Mesothelial cell of epicardium (in vitro differentiated cells): Measurements from ENCODE around the gene NUFIP1. TPM values are rescaled to one million over a fixed set of nuclear protein-coding genes. Genes with fewer than 3 reads are reported as not detected.

ENCODE experiments used
- DNase-seq, 2 experiments: peaks; one replicate each; pipeline ENCODE4 v3.0.0; 2021; ENCODE audit warnings: low spot score in 2 of 2; ENCODE audit not compliant: unreplicated experiment in 2 of 2
- H3K27ac Mint-ChIP-seq: 2 replicates; pipeline ENCODE4 v1.8.0; 2021; ENCODE audit warnings: mixed read lengths
- H3K27me3 Mint-ChIP-seq: 2 replicates; pipeline ENCODE4 v1.8.0; 2021; ENCODE audit warnings: low read depth, mixed read lengths
- H3K36me3 Mint-ChIP-seq: 2 replicates; pipeline ENCODE4 v1.8.0; 2021; ENCODE audit warnings: mixed read lengths
- H3K4me1 Mint-ChIP-seq: 2 replicates; pipeline ENCODE4 v1.8.0; 2021; ENCODE audit warnings: mixed read lengths
- H3K4me3 Mint-ChIP-seq: 2 replicates; pipeline ENCODE4 v1.8.0; 2021; ENCODE audit warnings: mild to moderate bottlenecking, moderate library complexity, mixed read lengths
- H3K9me3 Mint-ChIP-seq: 2 replicates; pipeline ENCODE4 v1.8.0; 2021; ENCODE audit warnings: mixed read lengths
- CTCF ChIP-seq: fragments of 200-600 bp; sonication (generic); IDR thresholded peaks from one replicate; pipeline ENCODE4 v1.5.0; 2021; ENCODE audit warnings: antibody characterized with exemption; ENCODE audit not compliant: unreplicated experiment
- total RNA-seq: library from RNA; stranded (reverse); gene quantifications from 3 replicates; pipeline ENCODE4 v1.2.1, GENCODE V29; 2021

NUFIP1 gene
- total RNA-seq, 1 donor from 2014 or later = 9.9 TPM

- TF ChIP-seq CTCF = no peak
- H3K4me1 Mint-ChIP-seq = peaks cover 8% of the 10 kb centered on the region
- no peak for DNase-seq
- H3K9me3 Mint-ChIP-seq = no peaks in the 10 kb centered on the region
- H3K27me3 Mint-ChIP-seq = peaks cover 14% of the 10 kb centered on the region
- H3K27ac Mint-ChIP-seq = no peak overlapping the region
- H3K36me3 Mint-ChIP-seq = no peaks in the 10 kb centered on the region
- H3K4me3 Mint-ChIP-seq = no peak overlapping the region
These were observed 67.1 kb downstream of the NUFIP1 start for GRCh38 chr13:44921931-44922758.

- Mint-ChIP-seq H3K4me1 (peaks cover 8% of the 10 kb centered on the region), H3K27ac (peak overlapping the region; percentile 26), H3K4me3 (no peak overlapping the region), H3K27me3 (peaks cover 14% of the 10 kb centered on the region), H3K36me3 (no peaks in the 10 kb centered on the region), H3K9me3 (no peaks in the 10 kb centered on the region)
- no peak for DNase-seq
- no peak for TF ChIP-seq CTCF
These were observed 67.9 kb downstream of the NUFIP1 start for GRCh38 chr13:44921246-44921877.

- peaks cover 8% of the 10 kb centered on the region for H3K4me1 Mint-ChIP-seq
- peaks cover 8% of the 10 kb centered on the region for H3K27me3 Mint-ChIP-seq
- H3K27ac Mint-ChIP-seq = peak overlapping the region; percentile 40
- no peaks in the 10 kb centered on the region for H3K9me3 Mint-ChIP-seq
- DNase-seq = no peak
- H3K36me3 Mint-ChIP-seq = no peaks in the 10 kb centered on the region
- no peak for TF ChIP-seq CTCF
- H3K4me3 Mint-ChIP-seq = peak overlapping the region; percentile 32
These were observed 69.3 kb downstream of the NUFIP1 start for GRCh38 chr13:44920013-44920412.

- Mint-ChIP-seq H3K4me3 (peak overlapping the region; percentile 30), H3K36me3 (no peaks in the 10 kb centered on the region), H3K27me3 (peaks cover under 1% of the 10 kb centered on the region), H3K4me1 (peaks cover 8% of the 10 kb centered on the region), H3K9me3 (no peaks in the 10 kb centered on the region), H3K27ac (no peak overlapping the region)
- DNase-seq = no peak
- TF ChIP-seq CTCF = no peak
These were observed 70.0 kb downstream of the NUFIP1 start for GRCh38 chr13:44919104-44919804.

GRCh38 chr13:44918326-44919103, 70.8 kb downstream of the NUFIP1 start:
- no peak overlapping the region for H3K4me3 Mint-ChIP-seq
- no peaks in the 10 kb centered on the region for H3K9me3 Mint-ChIP-seq
- no peak overlapping the region for H3K27ac Mint-ChIP-seq
- peaks cover 8% of the 10 kb centered on the region for H3K4me1 Mint-ChIP-seq
- peak; percentile 72 to 87 for DNase-seq
- no peaks in the 10 kb centered on the region for H3K27me3 Mint-ChIP-seq
- H3K36me3 Mint-ChIP-seq = no peaks in the 10 kb centered on the region
- TF ChIP-seq CTCF = peak; percentile 61
